HFFc6 (cell line): Measurements from ENCODE around the gene PRR15. TPM values are rescaled to one million over a fixed set of nuclear protein-coding genes. Genes with fewer than 3 reads are reported as not detected.

Experiments
- DNase-seq: peaks from one replicate; pipeline ENCODE4 v3.0.0-alpha.2; 2018
- H3K27ac Mint-ChIP-seq: 2 replicates; pipeline ENCODE4 v1.8.0; 2020; ENCODE audit warnings: mild to moderate bottlenecking, mixed read lengths
- H3K27me3 Mint-ChIP-seq: 2 replicates; pipeline ENCODE4 v1.8.0; 2021; ENCODE audit warnings: mild to moderate bottlenecking, moderate library complexity, mixed read lengths; ENCODE audit not compliant: insufficient read depth
- H3K36me3 Mint-ChIP-seq: 2 replicates; pipeline ENCODE4 v1.8.0; 2021; ENCODE audit warnings: low read depth, mixed read lengths
- H3K4me1 Mint-ChIP-seq: 2 replicates; pipeline ENCODE4 v1.8.0; 2020; ENCODE audit warnings: low read depth, mixed read lengths
- H3K4me3 Mint-ChIP-seq: 2 replicates; pipeline ENCODE4 v1.8.0; 2020; ENCODE audit warnings: mild to moderate bottlenecking, moderate library complexity, mixed read lengths
- H3K9me3 Mint-ChIP-seq: 2 replicates; pipeline ENCODE4 v1.8.0; 2020; ENCODE audit warnings: mild to moderate bottlenecking, mixed read lengths
- CTCF ChIP-seq: fragments of 200-600 bp; sonication (generic); IDR thresholded peaks from 2 replicates; pipeline ENCODE4 v1.5.0; 2021; ENCODE audit warnings: antibody characterized with exemption, mild to moderate bottlenecking
- total RNA-seq, 6 experiments: library from RNA; stranded (reverse); fragmentation: NEBNext Ultra II Directional; extraction: Animal tissue kit (Norgen Biotek cat#: 25700); gene quantifications; 2 replicates in 1 of 6; 3 replicates in 5 of 6; pipeline ENCODE4 v1.2.3, GENCODE V29; 2021

The PRR15 gene
- total RNA-seq, 6 experiments from 2014 or later, result 0.10 to 0.64 (median 0.31) TPM; not detected in 3

- peaks cover 9% of the 10 kb centered on the region for H3K9me3 Mint-ChIP-seq
- no peaks in the 10 kb centered on the region for H3K4me1 Mint-ChIP-seq
- DNase-seq, result no peak
- no peak overlapping the region for H3K27ac Mint-ChIP-seq
- no peaks in the 10 kb centered on the region for H3K36me3 Mint-ChIP-seq
- peaks cover 11% of the 10 kb centered on the region for H3K27me3 Mint-ChIP-seq
- no peak for TF ChIP-seq CTCF
- no peak overlapping the region for H3K4me3 Mint-ChIP-seq
These were observed 8.9 kb downstream of the PRR15 start for GRCh38 chr7:29572558-29572957.

GRCh38 chr7:29573567-29573966, 9.9 kb downstream of the PRR15 start:
- H3K9me3 Mint-ChIP-seq, result peaks cover 17% of the 10 kb centered on the region
- peaks cover 11% of the 10 kb centered on the region for H3K27me3 Mint-ChIP-seq
- no peaks in the 10 kb centered on the region for H3K36me3 Mint-ChIP-seq
- no peaks in the 10 kb centered on the region for H3K4me1 Mint-ChIP-seq
- TF ChIP-seq CTCF, result no peak
- no peak overlapping the region for H3K27ac Mint-ChIP-seq
- H3K4me3 Mint-ChIP-seq, result no peak overlapping the region
- no peak for DNase-seq

GRCh38 chr7:29574659-29575058, 11.0 kb downstream of the PRR15 start:
- Mint-ChIP-seq H3K36me3 (no peaks in the 10 kb centered on the region), H3K4me1 (no peaks in the 10 kb centered on the region), H3K27me3 (peaks cover 11% of the 10 kb centered on the region), H3K27ac (no peak overlapping the region), H3K4me3 (no peak overlapping the region), H3K9me3 (peaks cover 17% of the 10 kb centered on the region)
- no peak for DNase-seq
- TF ChIP-seq CTCF, result no peak

- DNase-seq, result no peak
- no peak for TF ChIP-seq CTCF
- no peaks in the 10 kb centered on the region for H3K4me1 Mint-ChIP-seq
- no peak overlapping the region for H3K27ac Mint-ChIP-seq
- no peak overlapping the region for H3K4me3 Mint-ChIP-seq
- H3K9me3 Mint-ChIP-seq, result no peaks in the 10 kb centered on the region
- H3K36me3 Mint-ChIP-seq, result no peaks in the 10 kb centered on the region
- H3K27me3 Mint-ChIP-seq, result 0 out of 2 replicates have a peak, but pooled peaks cover 2% of the 10 kb centered on the region
These were observed 23.7 kb downstream of the PRR15 start for GRCh38 chr7:29587195-29587808.

- DNase-seq, result no peak
These were observed 24.6 kb downstream of the PRR15 start for GRCh38 chr7:29588212-29588611.

More at GRCh38 chr7:29588212-29588611, 24.6 kb downstream of the PRR15 start:
- no peak overlapping the region for H3K4me3 Mint-ChIP-seq
- 0 out of 2 replicates have a peak, but pooled peaks cover 2% of the 10 kb centered on the region for H3K27me3 Mint-ChIP-seq
- no peaks in the 10 kb centered on the region for H3K4me1 Mint-ChIP-seq
- no peak for TF ChIP-seq CTCF
- H3K27ac Mint-ChIP-seq, result no peak overlapping the region
- H3K36me3 Mint-ChIP-seq, result no peaks in the 10 kb centered on the region
- H3K9me3 Mint-ChIP-seq, result no peaks in the 10 kb centered on the region
